ENCODE results near the gene TRIM51.
"Not testable (repeated sequence)": the region's sequence is repeated elsewhere in the genome, so short reads cannot be mapped to it uniquely, and the experiment has no call there.

Gene TRIM51, protein sequence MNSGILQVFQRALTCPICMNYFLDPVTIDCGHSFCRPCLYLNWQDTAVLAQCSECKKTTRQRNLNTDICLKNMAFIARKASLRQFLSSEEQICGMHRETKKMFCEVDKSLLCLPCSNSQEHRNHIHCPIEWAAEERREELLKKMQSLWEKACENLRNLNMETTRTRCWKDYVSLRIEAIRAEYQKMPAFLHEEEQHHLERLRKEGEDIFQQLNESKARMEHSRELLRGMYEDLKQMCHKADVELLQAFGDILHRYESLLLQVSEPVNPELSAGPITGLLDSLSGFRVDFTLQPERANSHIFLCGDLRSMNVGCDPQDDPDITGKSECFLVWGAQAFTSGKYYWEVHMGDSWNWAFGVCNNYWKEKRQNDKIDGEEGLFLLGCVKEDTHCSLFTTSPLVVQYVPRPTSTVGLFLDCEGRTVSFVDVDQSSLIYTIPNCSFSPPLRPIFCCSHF

DNA sequence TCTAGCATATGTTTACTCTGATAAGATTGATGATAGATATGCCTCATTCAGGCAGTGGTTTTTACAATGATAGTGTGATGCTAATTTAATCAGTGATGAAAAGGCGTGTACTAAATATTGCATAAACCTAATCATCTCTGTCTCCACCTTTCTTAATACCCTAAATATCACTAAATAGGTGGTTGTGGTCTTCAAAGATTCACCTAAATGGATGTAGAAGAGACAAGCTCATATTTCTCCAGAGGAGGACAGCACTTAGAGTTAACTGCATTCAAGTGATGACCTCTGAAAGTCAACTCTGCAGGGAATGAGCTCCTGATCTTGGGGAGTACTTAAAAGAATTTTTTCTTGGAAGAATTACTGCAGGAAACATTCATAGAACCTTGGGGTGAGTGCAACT, at the start of gene TRIM51:
Gene TRIM51 (plus strand): TSS at position 301 of the 400 bp plus-strand sequence. CDS start 2,132 bp downstream, outside the sequence.
- H3K4me3 ChIP-seq (ENCODE audit: low read depth, low read length); DNase-seq (ENCODE audit: low read depth): not testable (repeated sequence)

DNA sequence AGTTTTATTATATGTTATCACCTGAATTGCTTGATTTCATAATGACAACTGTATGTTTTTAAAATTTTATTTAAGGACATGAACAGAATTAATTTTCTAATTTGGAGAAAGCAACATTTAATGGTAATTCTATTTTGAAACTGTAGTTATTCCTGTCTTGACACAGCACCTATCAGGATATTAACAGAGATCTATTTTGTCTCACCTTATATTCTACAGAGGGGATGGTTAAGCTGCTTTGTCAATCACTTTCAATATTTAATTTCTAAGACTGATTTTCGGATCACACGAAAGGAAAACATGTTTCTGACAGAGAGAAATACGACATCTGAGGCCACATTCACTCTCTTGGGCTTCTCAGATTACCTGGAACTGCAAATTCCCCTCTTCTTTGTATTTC, 44.6 kb upstream of the TRIM51 start, which contains the start of gene OR5D16:
Gene OR5D16 (plus strand): TSS at position 301 of the 400 bp plus-strand sequence. CDS start 0 bp downstream, at position 301.
- TF ChIP-seq, protein P1, sequence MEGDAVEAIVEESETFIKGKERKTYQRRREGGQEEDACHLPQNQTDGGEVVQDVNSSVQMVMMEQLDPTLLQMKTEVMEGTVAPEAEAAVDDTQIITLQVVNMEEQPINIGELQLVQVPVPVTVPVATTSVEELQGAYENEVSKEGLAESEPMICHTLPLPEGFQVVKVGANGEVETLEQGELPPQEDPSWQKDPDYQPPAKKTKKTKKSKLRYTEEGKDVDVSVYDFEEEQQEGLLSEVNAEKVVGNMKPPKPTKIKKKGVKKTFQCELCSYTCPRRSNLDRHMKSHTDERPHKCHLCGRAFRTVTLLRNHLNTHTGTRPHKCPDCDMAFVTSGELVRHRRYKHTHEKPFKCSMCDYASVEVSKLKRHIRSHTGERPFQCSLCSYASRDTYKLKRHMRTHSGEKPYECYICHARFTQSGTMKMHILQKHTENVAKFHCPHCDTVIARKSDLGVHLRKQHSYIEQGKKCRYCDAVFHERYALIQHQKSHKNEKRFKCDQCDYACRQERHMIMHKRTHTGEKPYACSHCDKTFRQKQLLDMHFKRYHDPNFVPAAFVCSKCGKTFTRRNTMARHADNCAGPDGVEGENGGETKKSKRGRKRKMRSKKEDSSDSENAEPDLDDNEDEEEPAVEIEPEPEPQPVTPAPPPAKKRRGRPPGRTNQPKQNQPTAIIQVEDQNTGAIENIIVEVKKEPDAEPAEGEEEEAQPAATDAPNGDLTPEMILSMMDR (IDR thresholded peaks at IDR 0.05; ENCODE audit: low read depth, low read length), result no peak
- TF ChIP-seq POLR2A (IDR thresholded peaks at IDR 0.05; ENCODE audit: extremely low read depth, insufficient read length), result no peak
- no peak for TF ChIP-seq MYC (IDR thresholded peaks at IDR 0.05; ENCODE audit: low read depth, low read length)
- TF ChIP-seq, protein P2, sequence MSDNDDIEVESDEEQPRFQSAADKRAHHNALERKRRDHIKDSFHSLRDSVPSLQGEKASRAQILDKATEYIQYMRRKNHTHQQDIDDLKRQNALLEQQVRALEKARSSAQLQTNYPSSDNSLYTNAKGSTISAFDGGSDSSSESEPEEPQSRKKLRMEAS (IDR thresholded peaks at IDR 0.05; ENCODE audit: low read depth, low read length), result no peak
- DNase-seq (ENCODE audit: low read depth), result no peak
- H3K4me3 ChIP-seq (ENCODE audit: low read depth, low read length), result no peak within 1 kb of the TSS

DNA sequence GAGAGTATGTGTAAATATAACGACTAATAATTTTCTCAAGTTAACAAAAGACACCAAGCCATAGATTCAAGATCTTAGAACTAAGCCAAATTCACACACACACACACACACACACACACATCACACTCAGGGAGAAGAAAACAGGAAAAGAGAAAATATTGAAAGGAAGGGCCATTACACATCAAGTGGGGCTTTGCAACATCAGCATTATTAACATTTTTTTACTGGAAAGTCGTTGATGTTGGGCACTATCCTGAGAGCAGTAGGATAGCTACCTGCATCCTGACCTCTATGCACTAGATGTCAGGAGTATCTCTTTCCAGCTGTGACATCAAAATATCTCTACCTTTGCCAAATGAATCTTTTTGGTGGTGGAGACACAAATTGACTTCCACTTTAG, 35.6 kb upstream of the TRIM51 start:
- no peak for DNase-seq (ENCODE audit: low read depth)
- H3K4me3 ChIP-seq (ENCODE audit: low read depth, low read length), result no peak overlapping the region
- TF ChIP-seq POLR2A (IDR thresholded peaks at IDR 0.05; ENCODE audit: extremely low read depth, insufficient read length) (no peak), MYC (IDR thresholded peaks at IDR 0.05; ENCODE audit: low read depth, low read length) (no peak)
- TF ChIP-seq, protein P1 (IDR thresholded peaks at IDR 0.05; ENCODE audit: low read depth, low read length), result no peak
- TF ChIP-seq, protein P2 (IDR thresholded peaks at IDR 0.05; ENCODE audit: low read depth, low read length), result no peak

GRCh38 chr11:55849037-55849436, 34.1 kb upstream of the TRIM51 start:
- TF ChIP-seq, protein P1 (IDR thresholded peaks at IDR 0.05; ENCODE audit: low read depth, low read length), result no peak
- TF ChIP-seq MYC (IDR thresholded peaks at IDR 0.05; ENCODE audit: low read depth, low read length), result no peak
- no peak for TF ChIP-seq POLR2A (IDR thresholded peaks at IDR 0.05; ENCODE audit: extremely low read depth, insufficient read length)
- TF ChIP-seq, protein P2 (IDR thresholded peaks at IDR 0.05; ENCODE audit: low read depth, low read length), result no peak
- no peak for DNase-seq (ENCODE audit: low read depth)
- no peak overlapping the region for H3K4me3 ChIP-seq (ENCODE audit: low read depth, low read length)

DNA sequence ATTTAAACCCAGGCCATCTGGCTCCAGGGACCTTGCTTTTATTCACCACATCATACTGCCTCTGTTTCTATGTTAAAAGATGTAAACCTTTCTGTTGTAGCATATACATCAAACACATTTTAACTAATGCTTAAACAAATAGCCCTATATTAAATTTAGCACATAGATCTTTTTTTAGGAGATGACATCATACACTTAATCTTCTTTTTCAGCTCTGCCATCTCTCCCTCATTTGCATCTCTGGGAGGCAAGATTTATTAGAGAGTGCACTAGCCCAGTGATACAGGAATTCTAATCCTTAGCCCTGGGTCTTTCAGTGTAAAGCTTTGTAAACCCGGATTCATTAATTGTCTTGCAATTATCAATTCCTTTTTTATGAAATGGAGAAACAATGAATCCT, 31.0 kb upstream of the TRIM51 start:
- TF ChIP-seq MYC (IDR thresholded peaks at IDR 0.05; ENCODE audit: low read depth, low read length), result no peak
- H3K4me3 ChIP-seq (ENCODE audit: low read depth, low read length), result no peak overlapping the region
- no peak for DNase-seq (ENCODE audit: low read depth)

- no peak overlapping the region for H3K4me3 ChIP-seq (ENCODE audit: low read depth, low read length)
- TF ChIP-seq MYC (IDR thresholded peaks at IDR 0.05; ENCODE audit: low read depth, low read length) (no peak), POLR2A (IDR thresholded peaks at IDR 0.05; ENCODE audit: extremely low read depth, insufficient read length) (no peak)
- TF ChIP-seq, protein P1 (IDR thresholded peaks at IDR 0.05; ENCODE audit: low read depth, low read length), result no peak
- TF ChIP-seq, protein P2 (IDR thresholded peaks at IDR 0.05; ENCODE audit: low read depth, low read length), result no peak
- DNase-seq (ENCODE audit: low read depth), result no peak
Measured at GRCh38 chr11:55854704-55855103, 28.4 kb upstream of the TRIM51 start.

- not testable (repeated sequence) for DNase-seq (ENCODE audit: low read depth); H3K4me3 ChIP-seq (ENCODE audit: low read depth, low read length)
Measured at GRCh38 chr11:55867354-55867753, 15.7 kb upstream of the TRIM51 start.

GRCh38 chr11:55872731-55873130, 10.4 kb upstream of the TRIM51 start:
- not testable (repeated sequence) for H3K4me3 ChIP-seq (ENCODE audit: low read depth, low read length); DNase-seq (ENCODE audit: low read depth)

- DNase-seq (ENCODE audit: low read depth); H3K4me3 ChIP-seq (ENCODE audit: low read depth, low read length): not testable (repeated sequence)
Measured at GRCh38 chr11:55873146-55873545, 10.0 kb upstream of the TRIM51 start.

GRCh38 chr11:55884995-55885394, 1.9 kb downstream of the TRIM51 start:
- H3K4me3 ChIP-seq (ENCODE audit: low read depth, low read length); DNase-seq (ENCODE audit: low read depth): not testable (repeated sequence)

DNA sequence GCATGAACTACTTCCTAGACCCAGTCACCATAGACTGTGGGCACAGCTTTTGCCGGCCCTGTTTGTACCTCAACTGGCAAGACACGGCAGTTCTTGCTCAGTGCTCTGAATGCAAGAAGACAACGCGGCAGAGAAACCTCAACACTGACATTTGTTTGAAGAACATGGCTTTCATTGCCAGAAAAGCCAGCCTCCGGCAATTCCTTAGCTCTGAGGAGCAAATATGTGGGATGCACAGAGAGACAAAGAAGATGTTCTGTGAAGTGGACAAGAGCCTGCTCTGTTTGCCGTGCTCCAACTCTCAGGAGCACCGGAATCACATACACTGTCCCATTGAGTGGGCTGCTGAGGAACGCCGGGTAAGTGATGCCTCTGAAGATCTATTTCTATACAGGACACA, 2.4 kb downstream of the TRIM51 start:
- not testable (repeated sequence) for DNase-seq (ENCODE audit: low read depth); H3K4me3 ChIP-seq (ENCODE audit: low read depth, low read length)

Measured in NB4 (cell line).